Activated naive CD8-positive, alpha-beta T cell treated with anti-CD3 and anti-CD28 coated beads, Interleukin-2, amount 50 U/mL, for 24 hours (primary cell): Measurements from ENCODE around the gene MAST2.

Source experiments
- ATAC-seq: fragments of 150-1000 bp; cut with Tn5 transposase; one replicate; pipeline ENCODE4 v1.10.0; 2021
- DNase-seq: peaks from one replicate; pipeline ENCODE4 v3.0.0; 2021
- H3K27ac Mint-ChIP-seq: one replicate; pipeline ENCODE4 v1.8.0; 2021; ENCODE audit warnings: mild to moderate bottlenecking, mixed read lengths
- H3K27me3 Mint-ChIP-seq: one replicate; pipeline ENCODE4 v1.8.0; 2021; ENCODE audit warnings: mixed read lengths
- H3K36me3 Mint-ChIP-seq: one replicate; pipeline ENCODE4 v1.8.0; 2021; ENCODE audit warnings: low read depth, mixed read lengths
- H3K4me1 Mint-ChIP-seq: one replicate; pipeline ENCODE4 v1.8.0; 2021; ENCODE audit warnings: mixed read lengths
- H3K4me3 Mint-ChIP-seq: one replicate; pipeline ENCODE4 v1.8.0; 2021; ENCODE audit warnings: mild to moderate bottlenecking, moderate library complexity, mixed read lengths
- H3K9me3 Mint-ChIP-seq: one replicate; pipeline ENCODE4 v1.8.0; 2021; ENCODE audit warnings: mixed read lengths

The MAST2 gene

GRCh38 chr1:46001081-46001785 lies 197.8 kb downstream of the MAST2 start:
- DNase-seq, result no peak
- no peak for ATAC-seq

DNA sequence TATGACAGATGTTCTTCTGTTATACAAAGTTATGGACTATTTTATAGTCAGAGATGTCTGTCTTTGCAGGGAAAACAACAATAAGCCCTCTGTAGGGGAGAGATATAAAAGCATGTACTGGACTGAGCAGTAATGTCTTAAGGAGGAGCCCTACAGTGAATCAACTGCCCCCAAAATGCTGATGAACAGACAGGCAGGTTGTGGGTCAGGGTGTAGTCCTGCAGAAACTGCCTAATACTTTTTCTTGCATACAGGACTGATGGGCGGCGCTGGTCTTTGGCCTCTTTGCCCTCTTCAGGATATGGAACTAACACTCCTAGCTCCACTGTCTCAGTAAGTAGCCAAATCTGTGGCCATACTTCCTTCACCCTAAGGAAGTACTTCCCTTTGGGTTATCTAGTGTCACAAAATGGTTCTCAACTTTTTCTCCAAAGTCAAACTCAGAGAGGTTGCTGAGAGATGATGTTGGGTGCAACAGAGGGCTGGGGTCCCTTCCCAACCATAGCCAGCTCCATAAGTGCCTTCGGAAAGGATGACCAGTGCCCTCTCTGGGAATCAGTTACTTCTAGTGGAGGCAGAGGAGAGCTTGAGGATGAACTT lies 199.2 kb downstream of the MAST2 start:
- peaks cover 10% of the 10 kb centered on the region for H3K36me3 Mint-ChIP-seq
- no peaks in the 10 kb centered on the region for H3K27me3 Mint-ChIP-seq
- no peak overlapping the region for H3K4me3 Mint-ChIP-seq
- ATAC-seq (no peak), DNase-seq (no peak)
- no peaks in the 10 kb centered on the region for H3K9me3 Mint-ChIP-seq
- no peak overlapping the region for H3K27ac Mint-ChIP-seq
- H3K4me1 Mint-ChIP-seq, result no peaks in the 10 kb centered on the region

More at GRCh38 chr1:46001081-46001785, 197.8 kb downstream of the MAST2 start:
- Mint-ChIP-seq H3K27ac (no peak overlapping the region), H3K4me1 (no peaks in the 10 kb centered on the region), H3K4me3 (no peak overlapping the region), H3K27me3 (no peaks in the 10 kb centered on the region), H3K9me3 (no peaks in the 10 kb centered on the region), H3K36me3 (peaks cover 3% of the 10 kb centered on the region)

GRCh38 chr1:46003315-46003714 lies 199.9 kb downstream of the MAST2 start:
- Mint-ChIP-seq H3K9me3 (no peaks in the 10 kb centered on the region), H3K27me3 (no peaks in the 10 kb centered on the region), H3K36me3 (peaks cover 11% of the 10 kb centered on the region), H3K27ac (no peak overlapping the region), H3K4me1 (no peaks in the 10 kb centered on the region), H3K4me3 (no peak overlapping the region)
- DNase-seq (no peak), ATAC-seq (no peak)

GRCh38 chr1:46004492-46004891 lies 201.1 kb downstream of the MAST2 start:
- no peaks in the 10 kb centered on the region for H3K27me3 Mint-ChIP-seq
- H3K27ac Mint-ChIP-seq, result no peak overlapping the region
- H3K4me3 Mint-ChIP-seq, result no peak overlapping the region
- DNase-seq (no peak), ATAC-seq (no peak)
- H3K36me3 Mint-ChIP-seq, result peaks cover 15% of the 10 kb centered on the region
- H3K4me1 Mint-ChIP-seq, result no peaks in the 10 kb centered on the region
- no peaks in the 10 kb centered on the region for H3K9me3 Mint-ChIP-seq

DNA sequence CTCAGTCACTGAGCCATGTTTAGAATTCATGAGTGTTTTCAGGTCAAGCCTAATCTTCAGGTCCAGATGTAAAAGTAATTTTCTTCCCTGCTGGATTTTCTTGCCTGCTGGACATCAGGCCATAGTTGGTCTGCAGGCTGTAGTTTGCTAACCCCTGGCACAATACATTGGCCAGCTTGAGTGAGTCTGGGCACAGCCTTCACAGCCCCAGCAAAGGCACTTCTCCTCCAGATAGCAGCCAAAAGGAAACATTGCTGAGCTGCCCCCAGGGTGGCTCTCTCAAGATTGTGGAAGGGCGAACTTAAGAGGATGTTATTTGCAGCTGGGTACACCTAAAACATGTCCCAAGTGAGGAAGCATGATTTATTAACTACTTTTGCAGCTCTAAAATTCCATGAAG lies 202.2 kb downstream of the MAST2 start:
- no peak for DNase-seq
- H3K9me3 Mint-ChIP-seq, result no peaks in the 10 kb centered on the region
- no peak for ATAC-seq
- H3K27me3 Mint-ChIP-seq, result no peaks in the 10 kb centered on the region
- no peak overlapping the region for H3K27ac Mint-ChIP-seq
- H3K4me3 Mint-ChIP-seq, result no peak overlapping the region
- H3K36me3 Mint-ChIP-seq, result peaks cover 23% of the 10 kb centered on the region
- H3K4me1 Mint-ChIP-seq, result no peaks in the 10 kb centered on the region

DNA sequence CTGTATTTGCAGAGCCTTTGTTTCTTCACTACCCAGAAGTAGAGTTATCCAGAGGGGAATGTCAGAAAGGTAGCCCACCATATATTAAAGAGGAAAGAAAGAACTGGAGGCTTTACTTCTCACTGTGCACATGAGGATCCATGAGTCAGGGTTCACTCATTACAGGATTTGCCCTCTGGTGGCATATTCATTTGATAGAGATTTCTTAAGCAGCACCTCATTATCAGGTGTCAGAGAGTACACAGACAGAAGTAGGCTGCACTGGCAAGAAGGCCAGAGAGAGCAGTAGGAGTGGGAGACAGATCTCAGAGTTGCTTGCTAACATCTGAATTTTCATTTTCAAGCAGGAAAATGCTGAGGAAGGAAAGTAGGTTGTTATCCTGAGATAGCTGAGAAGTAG lies 205.2 kb downstream of the MAST2 start:
- no peak overlapping the region for H3K27ac Mint-ChIP-seq
- H3K4me3 Mint-ChIP-seq, result no peak overlapping the region
- ATAC-seq, result no peak
- H3K27me3 Mint-ChIP-seq, result no peaks in the 10 kb centered on the region
- H3K36me3 Mint-ChIP-seq, result peaks cover 30% of the 10 kb centered on the region
- no peak for DNase-seq
- H3K4me1 Mint-ChIP-seq, result no peaks in the 10 kb centered on the region
- no peaks in the 10 kb centered on the region for H3K9me3 Mint-ChIP-seq

- no peak overlapping the region for H3K4me3 Mint-ChIP-seq
- no peaks in the 10 kb centered on the region for H3K4me1 Mint-ChIP-seq
- DNase-seq (no peak), ATAC-seq (no peak)
- H3K27me3 Mint-ChIP-seq, result no peaks in the 10 kb centered on the region
- no peak overlapping the region for H3K27ac Mint-ChIP-seq
- H3K36me3 Mint-ChIP-seq, result peaks cover 31% of the 10 kb centered on the region
- H3K9me3 Mint-ChIP-seq, result no peaks in the 10 kb centered on the region
These were observed 207.2 kb downstream of the MAST2 start for GRCh38 chr1:46010611-46011010.

DNA sequence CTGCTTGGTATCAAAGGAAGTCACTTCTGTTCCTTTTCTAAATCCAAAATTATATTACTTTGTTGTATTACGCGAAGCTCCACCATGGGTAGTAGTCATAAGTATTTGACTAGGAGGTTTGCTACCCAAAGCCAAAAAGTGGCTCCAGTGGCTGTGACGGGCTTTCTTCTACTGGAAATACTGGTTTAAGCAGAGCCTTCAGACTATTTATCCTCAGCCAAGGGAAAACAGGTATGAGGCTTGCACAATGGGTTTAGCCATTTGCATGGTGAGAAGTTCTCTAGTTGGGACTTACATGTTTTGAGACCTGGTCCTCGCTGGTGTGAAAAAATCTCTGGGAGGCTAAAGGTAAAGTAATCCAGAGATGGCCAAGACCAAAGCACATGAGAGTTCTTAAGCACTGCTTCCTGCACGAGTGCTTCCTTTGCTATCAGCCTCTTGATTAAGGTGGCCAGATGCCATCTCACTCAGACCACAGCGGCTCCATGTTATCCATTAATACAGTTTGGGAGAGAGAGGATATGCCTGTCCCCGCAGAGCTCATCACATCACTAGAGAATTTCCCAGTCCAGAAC lies 207.8 kb downstream of the MAST2 start:
- H3K9me3 Mint-ChIP-seq, result no peaks in the 10 kb centered on the region
- no peaks in the 10 kb centered on the region for H3K27me3 Mint-ChIP-seq
- H3K4me3 Mint-ChIP-seq, result no peak overlapping the region
- H3K36me3 Mint-ChIP-seq, result peaks cover 31% of the 10 kb centered on the region
- DNase-seq (no peak), ATAC-seq (no peak)
- no peaks in the 10 kb centered on the region for H3K4me1 Mint-ChIP-seq
- no peak overlapping the region for H3K27ac Mint-ChIP-seq

DNA sequence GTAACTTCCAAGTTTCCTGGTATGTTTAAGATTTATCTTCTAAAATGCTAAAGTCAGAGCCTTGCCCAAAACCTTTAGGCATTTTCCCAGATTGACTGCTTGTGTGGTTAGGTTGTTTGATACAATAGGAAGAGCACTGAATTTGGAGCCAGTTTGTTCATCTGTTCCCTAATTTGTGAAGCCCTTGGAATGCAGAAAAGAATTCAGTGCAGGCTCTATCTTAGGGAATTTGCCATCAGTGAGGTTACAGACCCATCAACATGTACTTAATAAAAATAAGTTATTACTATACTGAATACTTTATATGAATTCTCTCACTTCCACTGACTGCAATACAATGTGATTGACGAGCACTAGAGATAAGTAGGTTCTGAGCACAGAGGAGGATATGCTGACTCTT lies 208.8 kb downstream of the MAST2 start:
- no peak overlapping the region for H3K27ac Mint-ChIP-seq
- DNase-seq (no peak), ATAC-seq (no peak)
- no peak overlapping the region for H3K4me3 Mint-ChIP-seq
- H3K27me3 Mint-ChIP-seq, result no peaks in the 10 kb centered on the region
- H3K4me1 Mint-ChIP-seq, result no peaks in the 10 kb centered on the region
- H3K36me3 Mint-ChIP-seq, result peaks cover 27% of the 10 kb centered on the region
- no peaks in the 10 kb centered on the region for H3K9me3 Mint-ChIP-seq

GRCh38 chr1:46013581-46013980 lies 210.2 kb downstream of the MAST2 start:
- Mint-ChIP-seq H3K27ac (no peak overlapping the region), H3K27me3 (no peaks in the 10 kb centered on the region)
- ATAC-seq, result no peak

GRCh38 chr1:46017876-46018503 lies 214.6 kb downstream of the MAST2 start:
- Mint-ChIP-seq H3K27ac (no peak overlapping the region), H3K36me3 (peaks cover 10% of the 10 kb centered on the region), H3K9me3 (no peaks in the 10 kb centered on the region), H3K4me1 (no peaks in the 10 kb centered on the region), H3K27me3 (no peaks in the 10 kb centered on the region), H3K4me3 (no peak overlapping the region)
- DNase-seq (no peak), ATAC-seq (no peak)

More at GRCh38 chr1:46013581-46013980, 210.2 kb downstream of the MAST2 start:
- Mint-ChIP-seq H3K4me1 (no peaks in the 10 kb centered on the region), H3K36me3 (peaks cover 21% of the 10 kb centered on the region), H3K4me3 (no peak overlapping the region), H3K9me3 (no peaks in the 10 kb centered on the region)
- no peak for DNase-seq

DNA sequence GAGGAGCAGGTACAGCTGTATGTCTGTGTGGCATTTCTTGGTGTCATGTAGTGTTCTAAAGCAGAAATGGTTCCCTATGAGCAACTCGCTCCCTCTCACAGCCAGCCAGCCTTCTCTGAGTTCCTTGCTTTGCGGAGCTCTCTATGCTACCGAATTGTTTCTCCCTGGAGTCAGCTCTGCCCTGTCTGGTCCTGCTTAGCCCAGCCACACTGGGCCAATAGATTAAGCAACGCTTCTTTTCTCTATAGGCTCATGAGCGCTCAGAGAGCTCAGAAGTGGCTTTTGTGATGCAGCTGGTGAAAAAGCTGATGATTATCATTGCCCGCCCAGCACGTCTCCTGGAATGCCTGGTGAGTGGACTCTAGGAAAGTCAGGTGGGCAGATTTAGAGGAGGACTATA lies 215.9 kb downstream of the MAST2 start:
- Mint-ChIP-seq H3K4me1 (no peaks in the 10 kb centered on the region), H3K27ac (no peak overlapping the region), H3K9me3 (no peaks in the 10 kb centered on the region), H3K36me3 (peaks cover 6% of the 10 kb centered on the region), H3K27me3 (no peaks in the 10 kb centered on the region), H3K4me3 (no peak overlapping the region)
- no peak for DNase-seq
- ATAC-seq, result no peak

GRCh38 chr1:46020010-46020409 lies 216.6 kb downstream of the MAST2 start:
- H3K4me1 Mint-ChIP-seq, result no peaks in the 10 kb centered on the region
- H3K4me3 Mint-ChIP-seq, result no peak overlapping the region
- H3K9me3 Mint-ChIP-seq, result no peaks in the 10 kb centered on the region
- no peak overlapping the region for H3K27ac Mint-ChIP-seq
- DNase-seq (no peak), ATAC-seq (no peak)
- H3K36me3 Mint-ChIP-seq, result peaks cover 9% of the 10 kb centered on the region
- no peaks in the 10 kb centered on the region for H3K27me3 Mint-ChIP-seq

DNA sequence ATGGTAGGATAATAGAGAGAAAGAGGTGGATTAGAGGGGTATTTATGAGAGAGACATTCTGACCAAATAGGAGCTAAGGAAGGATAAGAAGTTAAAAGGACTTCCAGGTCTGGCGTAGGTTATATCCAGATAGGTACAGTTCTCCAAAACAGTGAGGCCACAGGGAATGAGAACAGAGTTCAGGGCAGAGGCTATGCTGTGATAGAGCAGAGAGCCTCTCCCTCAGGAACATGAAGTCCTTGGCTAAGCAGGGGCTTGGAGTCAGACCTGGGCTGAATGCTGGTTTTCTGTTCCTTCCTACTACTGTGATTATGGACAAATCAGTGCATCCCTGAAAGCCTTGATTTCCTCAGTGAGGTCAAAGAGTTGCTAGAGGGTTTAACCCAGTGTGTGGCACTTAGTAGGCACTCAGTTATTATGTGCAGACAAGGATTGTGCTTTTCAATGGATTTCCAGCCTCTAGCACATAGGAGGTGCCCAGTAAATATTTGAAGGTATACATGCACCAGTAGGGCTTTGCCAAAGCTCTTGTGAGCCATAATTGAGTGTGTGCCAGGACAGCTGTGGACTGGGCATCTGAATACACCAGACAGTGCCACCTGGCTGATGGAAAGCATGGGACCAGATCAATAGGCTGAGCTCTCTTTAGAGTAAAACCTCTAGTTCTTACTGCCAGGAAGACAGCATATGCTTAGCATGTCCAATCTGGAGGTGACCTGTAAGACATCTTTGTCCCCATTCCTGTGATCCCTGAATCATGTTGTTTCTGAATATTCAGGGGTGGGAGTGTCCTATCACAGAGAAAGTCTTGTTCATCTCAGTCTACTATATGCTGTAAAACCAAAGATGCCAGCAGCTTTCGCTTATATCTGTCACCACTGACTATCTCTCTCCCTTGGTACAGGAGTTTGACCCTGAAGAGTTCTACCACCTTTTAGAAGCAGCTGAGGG lies 217.9 kb downstream of the MAST2 start:
- H3K4me1 Mint-ChIP-seq, result no peaks in the 10 kb centered on the region
- H3K36me3 Mint-ChIP-seq, result peaks cover 7% of the 10 kb centered on the region
- DNase-seq, result no peak
- H3K4me3 Mint-ChIP-seq, result no peak overlapping the region
- no peaks in the 10 kb centered on the region for H3K9me3 Mint-ChIP-seq
- no peaks in the 10 kb centered on the region for H3K27me3 Mint-ChIP-seq
- no peak for ATAC-seq
- H3K27ac Mint-ChIP-seq, result no peak overlapping the region
